ENCODE results near the gene HSD11B1.

HSD11B1 gene

GRCh38 chr1:209661071-209661470, 43.6 kb upstream of the HSD11B1 start:
- intact Hi-C loops (cut with DNase I; ENCODE audit: low total_unique reads), result no loop called here
- no peak for TF ChIP-seq CTCF (IDR thresholded peaks at IDR 0.05)
- no peak overlapping the region for H3K27ac ChIP-seq
- no peak for DNase-seq
- H3K4me1 ChIP-seq, result no peaks in the 10 kb centered on the region
- no peaks in the 10 kb centered on the region for H3K36me3 ChIP-seq
- no peak overlapping the region for H3K4me3 ChIP-seq
- H3K27me3 ChIP-seq, result peaks cover 0 to 3% of the 10 kb centered on the region in 2 donors
- H3K9me3 ChIP-seq, result no peaks in the 10 kb centered on the region

GRCh38 chr1:209662879-209663327, 41.7 kb upstream of the HSD11B1 start:
- H3K4me1 ChIP-seq, result no peaks in the 10 kb centered on the region
- no peaks in the 10 kb centered on the region for H3K36me3 ChIP-seq
- intact Hi-C loops (cut with DNase I; ENCODE audit: low total_unique reads), result no loop called here

GRCh38 chr1:209667103-209667502, 37.5 kb upstream of the HSD11B1 start:
- Histone ChIP-seq H3K4me3 (no peak overlapping the region), H3K27me3 (no peaks in the 10 kb centered on the region), H3K4me1 (no peaks in the 10 kb centered on the region), H3K27ac (no peak overlapping the region), H3K9me3 (no peaks in the 10 kb centered on the region), H3K36me3 (no peaks in the 10 kb centered on the region)
- DNase-seq, result no peak
- no peak for TF ChIP-seq CTCF (IDR thresholded peaks at IDR 0.05)
- intact Hi-C loops (cut with DNase I; ENCODE audit: low total_unique reads), result no loop called here

More at GRCh38 chr1:209662879-209663327, 41.7 kb upstream of the HSD11B1 start:
- TF ChIP-seq CTCF (IDR thresholded peaks at IDR 0.05), result no peak
- Histone ChIP-seq H3K4me3 (no peak overlapping the region), H3K9me3 (no peaks in the 10 kb centered on the region), H3K27me3 (no peaks in the 10 kb centered on the region), H3K27ac (no peak overlapping the region)
- DNase-seq, result no peak

GRCh38 chr1:209667708-209668107, 36.9 kb upstream of the HSD11B1 start:
- Histone ChIP-seq H3K4me1 (no peaks in the 10 kb centered on the region), H3K27me3 (no peaks in the 10 kb centered on the region), H3K36me3 (no peaks in the 10 kb centered on the region), H3K9me3 (no peaks in the 10 kb centered on the region), H3K27ac (no peak overlapping the region), H3K4me3 (no peak overlapping the region)
- DNase-seq, result no peak
- TF ChIP-seq CTCF (IDR thresholded peaks at IDR 0.05), result no peak
- intact Hi-C loops (cut with DNase I; ENCODE audit: low total_unique reads), result no loop called here

- Histone ChIP-seq H3K4me3 (no peak overlapping the region), H3K4me1 (peaks cover 0 to 15% (median 9%) of the 10 kb centered on the region in 4 donors), H3K27ac (no peak overlapping the region), H3K9me3 (no peaks in the 10 kb centered on the region), H3K27me3 (no peaks in the 10 kb centered on the region), H3K36me3 (no peaks in the 10 kb centered on the region)
- intact Hi-C loops (cut with DNase I; ENCODE audit: low total_unique reads), result no loop called here
- TF ChIP-seq CTCF (IDR thresholded peaks at IDR 0.05), result no peak
- DNase-seq, result no peak
Measured at GRCh38 chr1:209670441-209671082, 34.1 kb upstream of the HSD11B1 start.

Data from tibial artery (tissue), 4 donors.